Skeletal muscle satellite cell (primary cell): Measurements from ENCODE around the gene TRMT5. TPM values are rescaled to one million over a fixed set of nuclear protein-coding genes. Genes with fewer than 3 reads are reported as not detected.

Experiments used
- H3K27me3 ChIP-seq: 2 replicates; pipeline ENCODE4 v1.7.0; 2013; ENCODE audit warnings: low read length; ENCODE audit not compliant: control insufficient read depth, insufficient read depth
- H3K36me3 ChIP-seq: 2 replicates; pipeline ENCODE4 v1.7.0; 2013; ENCODE audit warnings: mild to moderate bottlenecking, control low read depth, low read length; ENCODE audit not compliant: insufficient read depth
- H3K4me1 ChIP-seq: 2 replicates; pipeline ENCODE4 v1.7.0; 2013; ENCODE audit warnings: low read length; ENCODE audit not compliant: control insufficient read depth, insufficient read depth
- H3K4me2 ChIP-seq: 2 replicates; pipeline ENCODE4 v1.7.0; 2013; ENCODE audit warnings: mild to moderate bottlenecking, low read length
- H3K4me3 ChIP-seq: 2 replicates; pipeline ENCODE4 v1.7.0; 2013; ENCODE audit warnings: low read length
- H3K9ac ChIP-seq: 2 replicates; pipeline ENCODE4 v1.7.0; 2013; ENCODE audit warnings: mild to moderate bottlenecking, low read depth, low read length, moderate library complexity
- H3K9me3 ChIP-seq: replicated peaks from 2 replicates; pipeline ENCODE4 v1.7.0; 2013; ENCODE audit warnings: mild to moderate bottlenecking, control low read depth, low read length
- small RNA-seq: library from RNA; depleted of rRNA; stranded (forward); fragments of <200 nt; gene quantifications from one replicate; pipeline ENCODE3, GENCODE V24; 2012

TRMT5 gene

DNA sequence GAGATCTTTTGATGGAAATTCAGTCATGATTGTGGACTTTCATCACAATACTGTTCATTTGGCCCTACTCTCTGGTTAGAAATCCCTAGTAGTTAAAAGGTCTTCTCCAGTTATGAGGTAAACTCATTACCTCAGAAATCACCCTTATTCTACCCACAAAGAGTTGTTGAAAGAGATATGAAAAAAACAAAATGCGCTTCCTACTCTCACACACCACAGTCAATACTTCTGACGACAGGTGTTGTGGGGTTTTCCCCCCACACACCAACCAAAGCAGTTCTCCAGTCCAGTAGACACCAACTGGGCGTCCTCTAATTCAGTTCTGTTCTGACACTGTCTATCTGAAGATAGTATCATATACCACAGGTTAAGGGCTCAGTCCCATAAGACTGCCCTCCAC lies 54.9 kb downstream of the TRMT5 start:
- Histone ChIP-seq H3K4me2 (no peak overlapping the region), H3K4me3 (no peak overlapping the region), H3K9ac (no peak overlapping the region), H3K27me3 (no peaks in the 10 kb centered on the region), H3K4me1 (peaks cover 6% of the 10 kb centered on the region), H3K36me3 (no peaks in the 10 kb centered on the region), H3K9me3 (no peaks in the 10 kb centered on the region)

DNA sequence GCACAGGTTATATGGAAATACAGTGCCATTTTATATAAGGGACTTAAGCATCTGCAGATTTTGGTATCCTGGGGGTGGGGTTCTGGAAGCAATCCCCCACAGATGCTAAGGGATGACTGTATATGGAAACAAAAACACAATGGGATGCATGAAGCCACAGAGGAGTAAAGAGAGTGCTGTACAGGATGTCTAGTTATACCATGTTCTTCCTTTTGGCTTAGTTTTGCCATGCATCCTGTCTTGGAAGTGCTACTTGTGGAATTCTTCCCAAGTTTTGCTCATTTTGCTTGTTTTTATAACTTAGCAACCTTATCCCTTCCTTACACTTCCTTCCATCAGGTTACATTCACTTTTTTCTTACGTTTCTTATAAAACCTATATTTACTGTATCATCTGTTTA lies 55.6 kb downstream of the TRMT5 start:
- no peaks in the 10 kb centered on the region for H3K9me3 ChIP-seq
- H3K36me3 ChIP-seq = no peaks in the 10 kb centered on the region
- no peak overlapping the region for H3K4me2 ChIP-seq
- H3K27me3 ChIP-seq = no peaks in the 10 kb centered on the region
- H3K4me3 ChIP-seq = no peak overlapping the region
- H3K4me1 ChIP-seq = peaks cover 6% of the 10 kb centered on the region
- no peak overlapping the region for H3K9ac ChIP-seq

DNA sequence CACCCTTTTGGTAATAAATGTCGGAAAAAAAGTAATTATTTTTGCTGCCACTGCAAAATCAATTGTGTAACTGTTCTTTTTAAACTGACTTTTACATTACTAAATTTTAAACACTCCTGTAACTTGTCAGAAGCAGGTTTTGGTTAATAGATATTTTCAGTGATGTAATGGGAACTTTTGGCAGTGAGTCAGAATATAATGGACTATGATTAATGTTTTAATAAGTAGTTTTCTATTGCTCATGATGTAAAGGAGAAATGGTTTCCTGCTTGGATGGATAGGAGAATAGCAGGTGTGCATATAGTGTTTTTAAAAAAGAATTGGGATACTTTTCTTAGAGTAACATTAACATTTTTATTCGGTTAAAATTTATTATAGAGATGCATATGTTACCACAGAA lies 58.8 kb downstream of the TRMT5 start:
- Histone ChIP-seq H3K27me3 (no peaks in the 10 kb centered on the region), H3K4me3 (no peak overlapping the region), H3K9ac (no peak overlapping the region), H3K9me3 (no peaks in the 10 kb centered on the region), H3K4me2 (no peak overlapping the region), H3K4me1 (peaks cover 6% of the 10 kb centered on the region), H3K36me3 (no peaks in the 10 kb centered on the region)

Small RNAs within 50 kb of the gene (small RNA-seq; reads per million reads assigned to genes)
- not detected for gene RNU6-398P
